Endothelial cell of umbilical vein (primary cell): ENCODE data around the gene TRDMT1. TPM values are rescaled to one million over a fixed set of nuclear protein-coding genes. Genes with fewer than 3 reads are reported as not detected.

Source experiments
- BruUV-seq: library from RNA; stranded (reverse); fragments of 400-500 nt; replicated peaks from 2 replicates; lab custom pipeline; 2021; lab: Mats Ljungman, UMichigan
- CTCF ChIA-PET: fragments of 300-600, 350-600 bp; sonication (Branson Sonifier 250); formaldehyde crosslinking; loops from one replicate; lab custom pipeline; 2021; ENCODE audit warnings: antibody characterized with exemption, inconsistent platforms; lab: Charles Lee
- POLR2A ChIA-PET: fragments of 300-600, 350-600 bp; sonication (Branson Sonifier 250); formaldehyde crosslinking; loops from one replicate; lab custom pipeline; 2021; ENCODE audit warnings: antibody characterized with exemption, inconsistent platforms; lab: Charles Lee
- DNase-seq: peaks from one replicate; pipeline ENCODE4 v3.0.0-alpha.2; 2011; ENCODE audit warnings: low read depth, low spot score
- FAIRE-seq: peaks from 2 replicates; lab custom pipeline; 2011; peaks lifted over from hg19 to GRCh38; lab: Jason Lieb, UNC
- H2AFZ ChIP-seq: 2 replicates; pipeline ENCODE4 v1.6.0; 2012; ENCODE audit warnings: low read depth, low read length, control low read depth, inconsistent platforms
- H3K27ac ChIP-seq: 2 replicates; pipeline ENCODE4 v1.5.1; 2011; ENCODE audit warnings: low read depth, mild to moderate bottlenecking, control low read depth, low read length, moderate library complexity; ENCODE audit not compliant: insufficient read depth
- H3K27me3 ChIP-seq, 2 experiments: 2 replicates each; pipeline versions ENCODE4 v1.6.0 to v1.6.1; 2011; ENCODE audit warnings: low read length in 2 of 2, mixed read lengths in 1 of 2; ENCODE audit not compliant: control insufficient read depth in 2 of 2, insufficient read depth in 2 of 2
- H3K36me3 ChIP-seq, 2 experiments: 2 replicates in 1 of 2; 3 replicates in 1 of 2; pipeline ENCODE4 v1.5.1; 2011; ENCODE audit warnings: low read length in 2 of 2, mild to moderate bottlenecking in 1 of 2, moderate library complexity in 1 of 2; ENCODE audit not compliant: control insufficient read depth in 2 of 2, insufficient read depth in 2 of 2; ENCODE audit errors: extremely low read depth in 1 of 2
- H3K4me1 ChIP-seq: 3 replicates; pipeline ENCODE4 v1.5.1; 2011; ENCODE audit warnings: mild to moderate bottlenecking, low read length; ENCODE audit not compliant: control insufficient read depth, insufficient read depth; ENCODE audit errors: extremely low read depth
- H3K4me2 ChIP-seq: 2 replicates; pipeline ENCODE4 v1.6.1; 2011; ENCODE audit warnings: low read length, control low read depth, mixed read lengths; ENCODE audit not compliant: insufficient read depth
- H3K4me3 ChIP-seq, 3 experiments: fragments of 200-600 bp in 1 of 3; sonication (generic), shearing (Covaris generic) in 1 of 3; replicated peaks in 1 of 3; 2 replicates each; pipeline ENCODE4 v1.5.1; 2011 to 2016; ENCODE audit warnings: control low read depth in 3 of 3, low read length in 3 of 3, mild to moderate bottlenecking in 2 of 3, inconsistent platforms in 1 of 3, low read depth in 1 of 3, moderate library complexity in 1 of 3; ENCODE audit not compliant: insufficient read depth in 1 of 3
- H3K79me2 ChIP-seq: 2 replicates; pipeline ENCODE4 v1.6.0; 2012; ENCODE audit warnings: low read length, inconsistent platforms; ENCODE audit not compliant: control insufficient read depth, insufficient read depth
- H3K9ac ChIP-seq: replicated peaks from 2 replicates; pipeline ENCODE3; 2011; ENCODE audit warnings: low read length, control low read depth; ENCODE audit not compliant: insufficient read depth; ENCODE audit errors: extremely low read depth
- H3K9me1 ChIP-seq: replicated peaks from 3 replicates; pipeline ENCODE4 v1.6.0; 2011; ENCODE audit warnings: mild to moderate bottlenecking, low read length; ENCODE audit not compliant: control insufficient read depth, insufficient read depth; ENCODE audit errors: extremely low read depth
- H3K9me3 ChIP-seq: replicated peaks from 2 replicates; pipeline ENCODE4 v1.5.1; 2012; ENCODE audit warnings: low read length, inconsistent platforms; ENCODE audit not compliant: control insufficient read depth, insufficient read depth
- H4K20me1 ChIP-seq: replicated peaks from 2 replicates; pipeline ENCODE3; 2011; ENCODE audit warnings: mild to moderate bottlenecking, low read length; ENCODE audit not compliant: control insufficient read depth, insufficient read depth; ENCODE audit errors: extremely low read depth
- EZH2 ChIP-seq: IDR thresholded peaks from 2 replicates; pipeline ENCODE4 v1.6.1; 2012; ENCODE audit warnings: borderline replicate concordance, low read depth, mild to moderate bottlenecking, moderate library complexity, low read length, inconsistent platforms; ENCODE audit not compliant: severe bottlenecking
- FOS ChIP-seq: IDR thresholded peaks from 2 replicates; pipeline ENCODE4 v1.6.1; 2011; ENCODE audit warnings: mild to moderate bottlenecking, low read length, moderate library complexity, borderline replicate concordance; ENCODE audit not compliant: insufficient read depth
- GATA2 ChIP-seq: IDR thresholded peaks from 2 replicates; pipeline ENCODE4 v1.7.0; 2011; ENCODE audit warnings: low read depth, mild to moderate bottlenecking, moderate library complexity, mixed read lengths, low read length; ENCODE audit not compliant: insufficient read length, insufficient read depth
- JUN ChIP-seq: IDR thresholded peaks from 2 replicates; pipeline ENCODE4 v1.6.1; 2011; ENCODE audit warnings: borderline replicate concordance, low read depth; ENCODE audit not compliant: insufficient read length, insufficient read depth
- MYC ChIP-seq: IDR thresholded peaks from one replicate; pipeline ENCODE4 v1.6.1; 2011; ENCODE audit warnings: mild to moderate bottlenecking, low read depth, low read length
- POLR2A ChIP-seq: IDR thresholded peaks from 2 replicates; pipeline ENCODE4 v1.6.1; 2012; ENCODE audit warnings: low read depth, mild to moderate bottlenecking, control low read depth, low read length
- POLR2AphosphoS5 ChIP-seq: IDR thresholded peaks from 2 replicates; pipeline ENCODE4 v1.6.1; 2012; ENCODE audit warnings: low read depth, mild to moderate bottlenecking, control low read depth, low read length, moderate library complexity; ENCODE audit not compliant: insufficient read depth
- dilution Hi-C: fragments of 300-500 bp; cut with MboI; formaldehyde crosslinking; loops from one replicate; pipeline ENCODE4 v1.15.0; 2019; ENCODE audit warnings: low sequenced_read_pairs; ENCODE audit not compliant: extremely low pct_ligation_motif_present
- intact Hi-C: fragments of 100-400 bp; cut with micrococcal nuclease; formaldehyde crosslinking; loops from one replicate; pipeline ENCODE4 v1.10.0; 2022
- polyA plus RNA-seq, 4 experiments: library from polyadenylated mRNA; depleted of rRNA in 3 of 4; stranded (reverse) in 3 of 4; unstranded in 1 of 4; fragments of >200 nt; gene quantifications; 2 replicates each; pipeline versions ENCODE4 v1.2.1 to v1.2.3, GENCODE V29; 2011 to 2012; ENCODE audit warnings: missing spikeins in 1 of 4
- total RNA-seq: library from RNA; stranded (reverse); gene quantifications from 2 replicates; pipeline ENCODE4 v1.2.3, GENCODE V29; 2021
- TF ChIP-seq, protein P1 (sequence below), 2 donors: IDR thresholded peaks; 1 replicate in 1 of 2; 2 replicates in 1 of 2; pipeline ENCODE4 v1.5.1; 2011; ENCODE audit warnings: low read length in 2 of 2, mild to moderate bottlenecking in 2 of 2, moderate library complexity in 2 of 2, control low read depth in 1 of 2, inconsistent platforms in 1 of 2, low read depth in 1 of 2; ENCODE audit not compliant: insufficient read depth in 1 of 2; ENCODE audit errors: extremely low read depth in 1 of 2
- TF ChIP-seq, protein P2 (sequence below): IDR thresholded peaks from 2 replicates; pipeline ENCODE4 v1.6.1; 2011; ENCODE audit not compliant: insufficient read depth, insufficient read length

TRDMT1 gene
- total and polyA plus RNA-seq, 2 donors (not counting 3 experiments of a cell fraction or from before 2014, with no cell fraction given) = 10.0 to 12.3 TPM

DNA sequence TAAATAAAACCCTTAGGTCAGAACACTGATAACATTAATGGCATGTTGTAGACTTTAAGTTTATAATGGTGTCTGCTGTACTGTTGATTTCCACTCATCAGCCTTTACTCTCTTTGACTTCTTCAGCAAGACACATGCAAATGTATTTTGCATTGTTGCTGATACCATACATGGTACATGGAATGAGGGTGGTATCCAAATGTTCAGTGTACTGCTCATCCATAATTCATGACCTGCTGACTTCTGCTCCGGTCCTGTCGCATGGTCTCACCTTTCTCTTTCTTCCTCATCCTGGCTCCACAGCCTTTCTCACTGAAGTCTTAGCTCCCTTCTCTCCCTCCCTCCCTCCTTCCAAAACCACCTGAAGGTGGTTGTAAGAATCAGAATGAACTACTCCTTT is 67.2 kb downstream of the TRDMT1 start:
- intact Hi-C loops (no loop called here), dilution Hi-C loops (no loop called here)
- Histone ChIP-seq H3K27ac (no peak overlapping the region), H3K4me3 (no peak overlapping the region), H3K4me1 (no peaks in the 10 kb centered on the region), H3K79me2 (no peaks in the 10 kb centered on the region), H2AFZ (no peak overlapping the region), H3K9me3 (no peaks in the 10 kb centered on the region), H4K20me1 (no peaks in the 10 kb centered on the region), H3K27me3 (no peaks in the 10 kb centered on the region), H3K36me3 (no peaks in the 10 kb centered on the region), H3K4me2 (no peak overlapping the region), H3K9me1 (no peaks in the 10 kb centered on the region), H3K9ac (no peak overlapping the region)
- no TSS peak for BruUV-seq
- POLR2A ChIA-PET = no interaction called here
- CTCF ChIA-PET = interaction anchor here (1.2 kb wide), 1 partner anchor 14 kb away, joined by 3 read pairs; no protein-coding TSS in a partner anchor
- TF ChIP-seq JUN = no peak
- DNase-seq (no peak), FAIRE-seq (no peak)

DNA sequence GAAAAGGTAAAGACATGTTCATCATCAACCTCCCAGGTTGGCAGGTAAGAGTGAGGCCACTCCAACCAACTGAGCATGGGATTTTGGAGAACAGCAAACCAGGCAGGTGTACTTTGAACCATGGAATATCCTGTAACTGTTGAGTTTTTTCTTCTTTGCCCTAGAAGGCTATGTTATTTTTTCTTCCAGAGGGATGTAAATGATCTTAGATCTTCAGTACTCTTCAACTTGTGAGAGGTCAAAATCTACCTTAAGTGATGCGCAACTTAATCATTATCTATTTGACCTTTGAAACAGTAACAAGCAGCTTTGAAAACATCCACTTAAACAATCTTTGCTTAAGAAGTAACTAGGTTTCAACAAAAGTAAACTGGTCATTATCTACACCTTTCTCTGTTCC is 71.7 kb downstream of the TRDMT1 start, which contains the start of gene CUBN:
TSS of gene CUBN (minus strand) at position 71 of the 400 bp plus-strand sequence. CDS start at position 25, 46 bp downstream.
- POLR2A ChIA-PET = no interaction called here
- Histone ChIP-seq H3K27me3 (no peaks in the 10 kb centered on the region), H2AFZ (no peak within 1 kb of the TSS), H3K36me3 (no peaks in the 10 kb centered on the region), H4K20me1 (no peaks in the 10 kb centered on the region), H3K4me2 (no peak within 1 kb of the TSS), H3K27ac (no peak within 1 kb of the TSS), H3K9ac (no peak within 1 kb of the TSS), H3K79me2 (no peaks in the 10 kb centered on the region), H3K9me1 (no peaks in the 10 kb centered on the region), H3K9me3 (no peaks in the 10 kb centered on the region), H3K4me1 (no peaks in the 10 kb centered on the region), H3K4me3 (no peak within 1 kb of the TSS)
- TF ChIP-seq, protein P1, sequence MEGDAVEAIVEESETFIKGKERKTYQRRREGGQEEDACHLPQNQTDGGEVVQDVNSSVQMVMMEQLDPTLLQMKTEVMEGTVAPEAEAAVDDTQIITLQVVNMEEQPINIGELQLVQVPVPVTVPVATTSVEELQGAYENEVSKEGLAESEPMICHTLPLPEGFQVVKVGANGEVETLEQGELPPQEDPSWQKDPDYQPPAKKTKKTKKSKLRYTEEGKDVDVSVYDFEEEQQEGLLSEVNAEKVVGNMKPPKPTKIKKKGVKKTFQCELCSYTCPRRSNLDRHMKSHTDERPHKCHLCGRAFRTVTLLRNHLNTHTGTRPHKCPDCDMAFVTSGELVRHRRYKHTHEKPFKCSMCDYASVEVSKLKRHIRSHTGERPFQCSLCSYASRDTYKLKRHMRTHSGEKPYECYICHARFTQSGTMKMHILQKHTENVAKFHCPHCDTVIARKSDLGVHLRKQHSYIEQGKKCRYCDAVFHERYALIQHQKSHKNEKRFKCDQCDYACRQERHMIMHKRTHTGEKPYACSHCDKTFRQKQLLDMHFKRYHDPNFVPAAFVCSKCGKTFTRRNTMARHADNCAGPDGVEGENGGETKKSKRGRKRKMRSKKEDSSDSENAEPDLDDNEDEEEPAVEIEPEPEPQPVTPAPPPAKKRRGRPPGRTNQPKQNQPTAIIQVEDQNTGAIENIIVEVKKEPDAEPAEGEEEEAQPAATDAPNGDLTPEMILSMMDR (IDR thresholded peaks at IDR 0.05; ENCODE audit: extremely low read depth in 1 of 2, insufficient read depth in 1 of 2, low read depth in 1 of 2, low read length in 2 of 2) = no peak
- TF ChIP-seq GATA2 = no peak
- no peak for TF ChIP-seq POLR2AphosphoS5
- TF ChIP-seq EZH2 = no peak
- no peak for TF ChIP-seq FOS
- no peak for TF ChIP-seq JUN
- no peak for TF ChIP-seq POLR2A
- no peak for TF ChIP-seq MYC
- TF ChIP-seq, protein P2, sequence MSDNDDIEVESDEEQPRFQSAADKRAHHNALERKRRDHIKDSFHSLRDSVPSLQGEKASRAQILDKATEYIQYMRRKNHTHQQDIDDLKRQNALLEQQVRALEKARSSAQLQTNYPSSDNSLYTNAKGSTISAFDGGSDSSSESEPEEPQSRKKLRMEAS = no peak
- CTCF ChIA-PET = no interaction called here
- no TSS peak for BruUV-seq
- FAIRE-seq = no peak
- dilution Hi-C loops = no loop called here
- intact Hi-C loops = no loop called here
- DNase-seq = no peak
